Stomach (tissue), 4 donors: ENCODE measurements around the gene SCYL1.

Experiments used
- CTCF ChIP-seq, 7 experiments: fragments of 450-650 bp in 4 of 7; fragments of 200-600 bp in 3 of 7; sonication (generic) in 3 of 7; IDR thresholded peaks; one replicate each; pipeline ENCODE4 v1.5.1; 2016 to 2019; ENCODE audit warnings: antibody characterized with exemption in 7 of 7, control low read depth in 2 of 7, mild to moderate bottlenecking in 1 of 7
- EP300 ChIP-seq: sonication (generic); formaldehyde crosslinking; IDR thresholded peaks from one replicate; pipeline ENCODE4 v1.6.1; 2017; ENCODE audit warnings: antibody characterized with exemption
- POLR2A ChIP-seq, 4 donors: fragments of 450-650 bp; IDR thresholded peaks; one replicate each; pipeline ENCODE4 v1.6.1; 2016; ENCODE audit warnings: antibody characterized with exemption in 4 of 4, control low read depth in 2 of 4, mild to moderate bottlenecking in 1 of 4, moderate library complexity in 1 of 4

- TF ChIP-seq CTCF (IDR thresholded peaks at IDR 0.05) (no peak), EP300 (no peak), POLR2A (IDR thresholded peaks at IDR 0.05) (no peak)
These were observed 35.7 kb upstream of the SCYL1 start for GRCh38 chr11:65489035-65489705.
